K562 (cell line): ENCODE results near the gene DARS1. TPM values are rescaled to one million over a fixed set of nuclear protein-coding genes. Genes with fewer than 3 reads are reported as not detected.

ENCODE experiments used
- ETV6 ChIP-seq, 3 experiments: fragments of 150-350 bp in 1 of 3; sonication (generic) in 1 of 3; formaldehyde crosslinking in 1 of 3; IDR thresholded peaks; 2 replicates each; pipeline versions ENCODE4 v1.6.1 to v1.8.0; 2014 to 2022; ENCODE audit warnings: borderline replicate concordance in 2 of 3, low read depth in 2 of 3, antibody characterized with exemption in 1 of 3, low read length in 1 of 3, mild to moderate bottlenecking in 1 of 3, missing genetic modification reagents in 1 of 3
- KDM1A ChIP-seq, 2 experiments: fragments of 450-650 bp; IDR thresholded peaks; 2 replicates each; pipeline ENCODE4 v1.6.1; 2016; ENCODE audit warnings: mild to moderate bottlenecking in 2 of 2
- TOE1 ChIP-seq, 2 experiments: fragments of 450-650 bp in 1 of 2; sonication (generic) in 1 of 2; formaldehyde crosslinking in 1 of 2; IDR thresholded peaks; 2 replicates each; pipeline versions ENCODE4 v1.7.1 to v1.8.0; 2016 to 2022; ENCODE audit warnings: borderline replicate concordance in 2 of 2, mild to moderate bottlenecking in 2 of 2, antibody characterized with exemption in 1 of 2, inconsistent platforms in 1 of 2, low read depth in 1 of 2, missing genetic modification reagents in 1 of 2, moderate library complexity in 1 of 2
- polyA plus RNA-seq, 8 experiments: library from polyadenylated mRNA; depleted of rRNA in 4 of 8; stranded (reverse) in 5 of 8; unstranded in 3 of 8; fragments of >200 nt; fragmentation: Nextera tagmentation in 2 of 8; fragmentation: Illumina TruSeq in 1 of 8; extraction: Ambion mirVana in 2 of 8; extraction: Trizol in 1 of 8; gene quantifications; 2 replicates each; pipeline versions ENCODE4 v1.2.1 to v1.2.3, GENCODE V29; 2011 to 2014; ENCODE audit warnings: inconsistent platforms in 1 of 8, missing spikeins in 1 of 8
- total RNA-seq, 7 experiments: library from RNA; depleted of rRNA in 6 of 7; stranded (reverse); fragments of >200 nt in 6 of 7; fragmentation: Illumina TruSeq in 2 of 7; extraction: Trizol in 2 of 7; gene quantifications; 2 replicates each; pipeline versions ENCODE4 v1.2.1 to v1.2.3, GENCODE V29; 2011 to 2021; ENCODE audit warnings: low replicate concordance in 1 of 7
- TF ChIP-seq, protein P1 (sequence below): fragments of 450-650 bp; IDR thresholded peaks from 2 replicates; pipeline ENCODE4 v1.6.1; 2016; ENCODE audit warnings: mild to moderate bottlenecking, moderate library complexity

The DARS1 gene
- total and polyA plus RNA-seq, 9 of the 15 experiments (the other 6 are each of a cell fraction or from before 2014, with no cell fraction given), result 91.5 to 239 (median 98.0) TPM

DNA sequence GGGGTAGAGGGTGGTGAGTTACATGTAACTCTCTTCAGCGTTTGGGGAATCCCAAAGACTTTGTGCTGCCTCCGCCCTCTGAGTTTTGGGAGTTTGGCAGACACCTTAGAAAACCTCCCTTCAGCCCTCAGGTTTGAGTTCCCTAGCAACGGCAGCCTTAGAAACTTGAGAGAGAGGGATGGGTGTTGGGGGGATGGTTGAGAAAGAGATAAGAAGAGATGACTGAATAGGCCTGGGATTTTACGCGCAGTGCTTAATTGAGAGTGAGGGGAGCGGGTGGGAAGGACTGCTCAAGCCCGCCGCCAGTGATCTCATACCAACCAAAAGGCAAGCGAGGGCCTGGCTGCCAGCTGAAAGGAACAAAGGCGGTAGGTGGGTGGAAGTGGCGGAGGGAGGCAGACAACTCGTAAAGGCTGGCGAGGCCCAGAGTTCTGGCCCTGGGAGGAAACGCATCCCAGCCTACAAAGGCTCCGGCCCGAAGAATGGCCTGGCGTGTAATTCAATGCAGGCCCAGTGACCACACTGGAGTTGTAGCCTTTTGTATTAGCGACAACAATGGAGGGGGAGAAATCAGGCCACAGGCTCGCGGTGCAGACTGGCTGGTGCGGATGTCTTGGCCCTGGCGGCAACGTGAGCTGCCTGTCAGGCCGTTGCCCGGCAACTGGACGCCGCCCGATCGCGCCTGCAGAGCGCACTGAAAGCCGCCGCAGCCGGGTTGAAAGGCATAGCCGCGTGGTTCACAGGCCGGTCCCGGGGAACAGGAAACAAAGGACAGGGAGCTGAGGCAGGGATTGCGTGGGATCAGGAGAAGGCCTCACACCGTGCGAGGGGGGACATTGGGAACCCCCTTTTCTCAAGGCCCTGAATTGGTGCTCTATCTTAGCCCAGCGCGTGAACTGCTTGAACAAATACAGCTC, 39.9 kb upstream of the DARS1 start (continued):
- TF ChIP-seq, protein P1, sequence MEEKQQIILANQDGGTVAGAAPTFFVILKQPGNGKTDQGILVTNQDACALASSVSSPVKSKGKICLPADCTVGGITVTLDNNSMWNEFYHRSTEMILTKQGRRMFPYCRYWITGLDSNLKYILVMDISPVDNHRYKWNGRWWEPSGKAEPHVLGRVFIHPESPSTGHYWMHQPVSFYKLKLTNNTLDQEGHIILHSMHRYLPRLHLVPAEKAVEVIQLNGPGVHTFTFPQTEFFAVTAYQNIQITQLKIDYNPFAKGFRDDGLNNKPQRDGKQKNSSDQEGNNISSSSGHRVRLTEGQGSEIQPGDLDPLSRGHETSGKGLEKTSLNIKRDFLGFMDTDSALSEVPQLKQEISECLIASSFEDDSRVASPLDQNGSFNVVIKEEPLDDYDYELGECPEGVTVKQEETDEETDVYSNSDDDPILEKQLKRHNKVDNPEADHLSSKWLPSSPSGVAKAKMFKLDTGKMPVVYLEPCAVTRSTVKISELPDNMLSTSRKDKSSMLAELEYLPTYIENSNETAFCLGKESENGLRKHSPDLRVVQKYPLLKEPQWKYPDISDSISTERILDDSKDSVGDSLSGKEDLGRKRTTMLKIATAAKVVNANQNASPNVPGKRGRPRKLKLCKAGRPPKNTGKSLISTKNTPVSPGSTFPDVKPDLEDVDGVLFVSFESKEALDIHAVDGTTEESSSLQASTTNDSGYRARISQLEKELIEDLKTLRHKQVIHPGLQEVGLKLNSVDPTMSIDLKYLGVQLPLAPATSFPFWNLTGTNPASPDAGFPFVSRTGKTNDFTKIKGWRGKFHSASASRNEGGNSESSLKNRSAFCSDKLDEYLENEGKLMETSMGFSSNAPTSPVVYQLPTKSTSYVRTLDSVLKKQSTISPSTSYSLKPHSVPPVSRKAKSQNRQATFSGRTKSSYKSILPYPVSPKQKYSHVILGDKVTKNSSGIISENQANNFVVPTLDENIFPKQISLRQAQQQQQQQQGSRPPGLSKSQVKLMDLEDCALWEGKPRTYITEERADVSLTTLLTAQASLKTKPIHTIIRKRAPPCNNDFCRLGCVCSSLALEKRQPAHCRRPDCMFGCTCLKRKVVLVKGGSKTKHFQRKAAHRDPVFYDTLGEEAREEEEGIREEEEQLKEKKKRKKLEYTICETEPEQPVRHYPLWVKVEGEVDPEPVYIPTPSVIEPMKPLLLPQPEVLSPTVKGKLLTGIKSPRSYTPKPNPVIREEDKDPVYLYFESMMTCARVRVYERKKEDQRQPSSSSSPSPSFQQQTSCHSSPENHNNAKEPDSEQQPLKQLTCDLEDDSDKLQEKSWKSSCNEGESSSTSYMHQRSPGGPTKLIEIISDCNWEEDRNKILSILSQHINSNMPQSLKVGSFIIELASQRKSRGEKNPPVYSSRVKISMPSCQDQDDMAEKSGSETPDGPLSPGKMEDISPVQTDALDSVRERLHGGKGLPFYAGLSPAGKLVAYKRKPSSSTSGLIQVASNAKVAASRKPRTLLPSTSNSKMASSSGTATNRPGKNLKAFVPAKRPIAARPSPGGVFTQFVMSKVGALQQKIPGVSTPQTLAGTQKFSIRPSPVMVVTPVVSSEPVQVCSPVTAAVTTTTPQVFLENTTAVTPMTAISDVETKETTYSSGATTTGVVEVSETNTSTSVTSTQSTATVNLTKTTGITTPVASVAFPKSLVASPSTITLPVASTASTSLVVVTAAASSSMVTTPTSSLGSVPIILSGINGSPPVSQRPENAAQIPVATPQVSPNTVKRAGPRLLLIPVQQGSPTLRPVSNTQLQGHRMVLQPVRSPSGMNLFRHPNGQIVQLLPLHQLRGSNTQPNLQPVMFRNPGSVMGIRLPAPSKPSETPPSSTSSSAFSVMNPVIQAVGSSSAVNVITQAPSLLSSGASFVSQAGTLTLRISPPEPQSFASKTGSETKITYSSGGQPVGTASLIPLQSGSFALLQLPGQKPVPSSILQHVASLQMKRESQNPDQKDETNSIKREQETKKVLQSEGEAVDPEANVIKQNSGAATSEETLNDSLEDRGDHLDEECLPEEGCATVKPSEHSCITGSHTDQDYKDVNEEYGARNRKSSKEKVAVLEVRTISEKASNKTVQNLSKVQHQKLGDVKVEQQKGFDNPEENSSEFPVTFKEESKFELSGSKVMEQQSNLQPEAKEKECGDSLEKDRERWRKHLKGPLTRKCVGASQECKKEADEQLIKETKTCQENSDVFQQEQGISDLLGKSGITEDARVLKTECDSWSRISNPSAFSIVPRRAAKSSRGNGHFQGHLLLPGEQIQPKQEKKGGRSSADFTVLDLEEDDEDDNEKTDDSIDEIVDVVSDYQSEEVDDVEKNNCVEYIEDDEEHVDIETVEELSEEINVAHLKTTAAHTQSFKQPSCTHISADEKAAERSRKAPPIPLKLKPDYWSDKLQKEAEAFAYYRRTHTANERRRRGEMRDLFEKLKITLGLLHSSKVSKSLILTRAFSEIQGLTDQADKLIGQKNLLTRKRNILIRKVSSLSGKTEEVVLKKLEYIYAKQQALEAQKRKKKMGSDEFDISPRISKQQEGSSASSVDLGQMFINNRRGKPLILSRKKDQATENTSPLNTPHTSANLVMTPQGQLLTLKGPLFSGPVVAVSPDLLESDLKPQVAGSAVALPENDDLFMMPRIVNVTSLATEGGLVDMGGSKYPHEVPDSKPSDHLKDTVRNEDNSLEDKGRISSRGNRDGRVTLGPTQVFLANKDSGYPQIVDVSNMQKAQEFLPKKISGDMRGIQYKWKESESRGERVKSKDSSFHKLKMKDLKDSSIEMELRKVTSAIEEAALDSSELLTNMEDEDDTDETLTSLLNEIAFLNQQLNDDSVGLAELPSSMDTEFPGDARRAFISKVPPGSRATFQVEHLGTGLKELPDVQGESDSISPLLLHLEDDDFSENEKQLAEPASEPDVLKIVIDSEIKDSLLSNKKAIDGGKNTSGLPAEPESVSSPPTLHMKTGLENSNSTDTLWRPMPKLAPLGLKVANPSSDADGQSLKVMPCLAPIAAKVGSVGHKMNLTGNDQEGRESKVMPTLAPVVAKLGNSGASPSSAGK, result no peak
- TF ChIP-seq ETV6 (IDR thresholded peaks at IDR 0.05; ENCODE audit: borderline replicate concordance in 1 of 2, low read depth in 2 of 2, low read length in 1 of 2), result no peak
- TF ChIP-seq ETV6 (CRISPR knock-in tag; IDR thresholded peaks at IDR 0.05; ENCODE audit: borderline replicate concordance), result no peak
- no peak for TF ChIP-seq TOE1 (IDR thresholded peaks at IDR 0.05; ENCODE audit: borderline replicate concordance)
- no peak for TF ChIP-seq TOE1 (CRISPR knock-in tag; IDR thresholded peaks at IDR 0.05; ENCODE audit: borderline replicate concordance, low read depth)
- TF ChIP-seq KDM1A (IDR thresholded peaks at IDR 0.05), result peak in 1 of 2 experiments; percentile 12; a peak in 1 of 4 replicates
